H1 (cell line): Measurements from ENCODE around the gene AGRP. TPM values are rescaled to one million over a fixed set of nuclear protein-coding genes. Genes with fewer than 3 reads are reported as not detected.

Experiments
- CTCF ChIA-PET: fragments of 300-600 bp; sonication (Branson Sonifier 250); formaldehyde crosslinking; loops from one replicate; lab custom pipeline; 2021; ENCODE audit not compliant: partially characterized antibody; lab: Charles Lee
- POLR2A ChIA-PET: fragments of 300-600 bp; sonication (Branson Sonifier 250); formaldehyde crosslinking; loops from one replicate; lab custom pipeline; 2021; ENCODE audit warnings: inconsistent platforms; ENCODE audit not compliant: partially characterized antibody; lab: Charles Lee
- DNase-seq, 2 experiments: peaks; one replicate each; pipeline versions ENCODE4 v3.0.0 to v3.0.0-alpha.2; 2010 to 2022; ENCODE audit warnings: low spot score in 2 of 2, low read depth in 1 of 2, mixed read lengths in 1 of 2
- FAIRE-seq: peaks from 2 replicates; lab custom pipeline; 2011; peaks lifted over from hg19 to GRCh38; lab: Jason Lieb, UNC
- H2AFZ ChIP-seq: 2 replicates; pipeline ENCODE4 v1.8.1; 2012; ENCODE audit warnings: low read length, inconsistent platforms
- H2AK5ac ChIP-seq: 2 replicates; pipeline ENCODE4 v1.6.1; 2013; ENCODE audit warnings: low read depth, low read length
- H2BK120ac ChIP-seq: replicated peaks from 2 replicates; pipeline ENCODE3; 2013; ENCODE audit warnings: low read depth, low read length, inconsistent platforms
- H2BK12ac ChIP-seq: 2 replicates; pipeline ENCODE4 v1.6.1; 2013; ENCODE audit warnings: low read depth, low read length
- H2BK15ac ChIP-seq: 2 replicates; pipeline ENCODE4 v1.6.1; 2013; ENCODE audit warnings: low read length
- H2BK20ac ChIP-seq: 2 replicates; pipeline ENCODE4 v1.6.1; 2013; ENCODE audit warnings: low read length
- H2BK5ac ChIP-seq: 2 replicates; pipeline ENCODE4 v1.6.1; 2013; ENCODE audit warnings: low read depth, low read length
- H3K14ac ChIP-seq: 2 replicates; pipeline ENCODE4 v1.6.1; 2013; ENCODE audit warnings: inconsistent platforms; ENCODE audit not compliant: insufficient read length
- H3K18ac ChIP-seq: 2 replicates; pipeline ENCODE4 v1.6.1; 2013; ENCODE audit warnings: low read length; ENCODE audit errors: extremely low read depth
- H3K23ac ChIP-seq: 2 replicates; pipeline ENCODE4 v1.6.1; 2013; ENCODE audit warnings: inconsistent platforms; ENCODE audit not compliant: insufficient read length
- H3K23me2 ChIP-seq: 2 replicates; pipeline ENCODE4 v1.6.1; 2013; ENCODE audit warnings: low read depth, low read length
- H3K27ac ChIP-seq: 2 replicates; pipeline ENCODE4 v1.6.1; 2011; ENCODE audit warnings: low read depth, low read length, inconsistent platforms
- H3K27me3 ChIP-seq, 4 experiments: replicated peaks in 1 of 4; 1 replicate in 1 of 4; 2 replicates in 3 of 4; pipeline versions ENCODE4 v1.6.1 to v1.8.1; 2011 to 2013; ENCODE audit warnings: low read length in 3 of 4, mild to moderate bottlenecking in 3 of 4, inconsistent platforms in 2 of 4, mixed read lengths in 2 of 4, moderate library complexity in 1 of 4; ENCODE audit not compliant: control insufficient read depth in 3 of 4, insufficient read depth in 3 of 4; ENCODE audit errors: extremely low read depth in 1 of 4
- H3K36me3 ChIP-seq, 4 experiments: 2 replicates each; pipeline versions ENCODE4 v1.6.1 to v1.8.1; 2011 to 2013; ENCODE audit warnings: mild to moderate bottlenecking in 4 of 4, low read length in 3 of 4, moderate library complexity in 2 of 4, control low read depth in 1 of 4, inconsistent platforms in 1 of 4; ENCODE audit not compliant: insufficient read depth in 4 of 4, control insufficient read depth in 2 of 4
- H3K4ac ChIP-seq: replicated peaks from 2 replicates; pipeline ENCODE3; 2013; ENCODE audit warnings: low read length, low read depth, mixed read lengths, inconsistent platforms; ENCODE audit not compliant: insufficient read length
- H3K4me1 ChIP-seq, 4 experiments: replicated peaks in 1 of 4; 1 replicate in 1 of 4; 2 replicates in 3 of 4; pipeline versions ENCODE4 v1.6.1 to v1.8.1; 2011 to 2013; ENCODE audit warnings: low read length in 3 of 4, inconsistent platforms in 2 of 4, mixed read lengths in 1 of 4; ENCODE audit not compliant: insufficient read depth in 4 of 4, control insufficient read depth in 3 of 4
- H3K4me2 ChIP-seq, 2 experiments: 2 replicates each; pipeline versions ENCODE4 v1.6.1 to v1.8.1; 2011 to 2013; ENCODE audit warnings: low read depth in 2 of 2, low read length in 2 of 2, control low read depth in 1 of 2, inconsistent platforms in 1 of 2, mild to moderate bottlenecking in 1 of 2; ENCODE audit not compliant: insufficient read depth in 1 of 2
- H3K4me3 ChIP-seq, 4 experiments: fragments of 200-600, 300-600 bp in 1 of 4; sonication (generic), shearing (Covaris generic), sonication (Bioruptor Twin) in 1 of 4; 2 replicates each; pipeline versions ENCODE4 v1.5.1 to v1.8.1; 2011 to 2016; ENCODE audit warnings: low read length in 4 of 4, low read depth in 3 of 4, control low read depth in 2 of 4, inconsistent platforms in 2 of 4, mild to moderate bottlenecking in 2 of 4, mixed read lengths in 1 of 4, moderate library complexity in 1 of 4; ENCODE audit not compliant: insufficient read depth in 2 of 4; ENCODE audit errors: extremely low read depth in 1 of 4
- H3K56ac ChIP-seq: replicated peaks from 2 replicates; pipeline ENCODE3; 2013; ENCODE audit warnings: low read depth, mild to moderate bottlenecking, mixed read lengths, low read length, inconsistent platforms; ENCODE audit not compliant: insufficient read length
- H3K79me1 ChIP-seq: 2 replicates; pipeline ENCODE4 v1.6.1; 2013; ENCODE audit warnings: low read depth, low read length, control low read depth
- H3K79me2 ChIP-seq, 2 experiments: 2 replicates each; pipeline versions ENCODE4 v1.6.1 to v1.8.1; 2012 to 2013; ENCODE audit warnings: low read length in 2 of 2, mild to moderate bottlenecking in 2 of 2, inconsistent platforms in 1 of 2; ENCODE audit not compliant: insufficient read depth in 2 of 2, control insufficient read depth in 1 of 2
- H3K9ac ChIP-seq, 4 experiments: replicated peaks in 1 of 4; 1 replicate in 1 of 4; 2 replicates in 3 of 4; pipeline versions ENCODE4 v1.6.1 to v1.8.1; 2011 to 2013; ENCODE audit warnings: low read depth in 3 of 4, low read length in 3 of 4, control low read depth in 2 of 4, mild to moderate bottlenecking in 2 of 4, moderate library complexity in 2 of 4, inconsistent platforms in 1 of 4; ENCODE audit errors: extremely low read depth in 1 of 4
- H3K9me3 ChIP-seq, 2 experiments: 2 replicates each; pipeline versions ENCODE4 v1.6.1 to v1.8.1; 2012 to 2013; ENCODE audit warnings: mild to moderate bottlenecking in 2 of 2, moderate library complexity in 2 of 2, control low read depth in 1 of 2, inconsistent platforms in 1 of 2, low read depth in 1 of 2, low read length in 1 of 2, mixed read lengths in 1 of 2; ENCODE audit not compliant: insufficient read depth in 2 of 2
- H4K20me1 ChIP-seq, 2 experiments: replicated peaks in 1 of 2; 2 replicates each; pipeline versions ENCODE3 to v1.8.1; 2011 to 2013; ENCODE audit warnings: inconsistent platforms in 2 of 2, low read length in 2 of 2, mild to moderate bottlenecking in 1 of 2; ENCODE audit not compliant: insufficient read depth in 2 of 2, control insufficient read depth in 1 of 2
- H4K5ac ChIP-seq: 2 replicates; pipeline ENCODE4 v1.6.1; 2013; ENCODE audit warnings: low read length, low read depth, mixed read lengths, inconsistent platforms; ENCODE audit not compliant: insufficient read length
- H4K8ac ChIP-seq: 2 replicates; pipeline ENCODE4 v1.8.0; 2013; ENCODE audit warnings: mild to moderate bottlenecking, moderate library complexity, low read length, inconsistent platforms; ENCODE audit not compliant: insufficient read depth; ENCODE audit errors: extremely low read depth
- H4K91ac ChIP-seq: replicated peaks from 2 replicates; pipeline ENCODE3; 2013; ENCODE audit warnings: low read length, mixed read lengths, inconsistent platforms; ENCODE audit not compliant: insufficient read length
- CEBPB ChIP-seq: IDR thresholded peaks from 2 replicates; pipeline ENCODE4 v1.6.1; 2012; ENCODE audit warnings: low read depth, low read length
- E2F6 ChIP-seq: IDR thresholded peaks from 2 replicates; pipeline ENCODE4 v1.6.1; 2012; ENCODE audit warnings: inconsistent platforms
- GABPA ChIP-seq: IDR thresholded peaks from 2 replicates; pipeline ENCODE4 v1.6.1; 2011; ENCODE audit warnings: mild to moderate bottlenecking, low read length, moderate library complexity, borderline replicate concordance; ENCODE audit not compliant: insufficient read depth
- HDAC2 ChIP-seq, 2 experiments: fragments of 300-600 bp in 1 of 2; sonication (generic) in 1 of 2; IDR thresholded peaks; 2 replicates each; pipeline ENCODE4 v1.6.1; 2011 to 2012; ENCODE audit warnings: low read depth in 2 of 2, low read length in 2 of 2, mild to moderate bottlenecking in 2 of 2, moderate library complexity in 2 of 2, borderline replicate concordance in 1 of 2, inconsistent platforms in 1 of 2
- KDM4A ChIP-seq: IDR thresholded peaks from one replicate; pipeline ENCODE4 v1.7.1; 2012; ENCODE audit warnings: low read depth, mild to moderate bottlenecking, moderate library complexity, low read length, inconsistent platforms; ENCODE audit not compliant: severe bottlenecking
- PHF8 ChIP-seq: fragments of 200-600 bp; sonication (generic); conservative IDR thresholded peaks from 2 replicates; pipeline ENCODE4 v1.7.1; 2012; ENCODE audit warnings: low read depth, mild to moderate bottlenecking, inconsistent platforms, low read length, moderate library complexity
- POLR2A ChIP-seq, 2 experiments: IDR thresholded peaks; 1 replicate in 1 of 2; 2 replicates in 1 of 2; pipeline ENCODE4 v1.6.1; 2011; ENCODE audit warnings: low read depth in 2 of 2, low read length in 2 of 2, mild to moderate bottlenecking in 2 of 2; ENCODE audit errors: control extremely low read depth in 1 of 2
- POU5F1 ChIP-seq: IDR thresholded peaks from 2 replicates; pipeline ENCODE4 v1.6.1; 2011; ENCODE audit warnings: low read depth, mild to moderate bottlenecking, low read length, moderate library complexity
- RBBP5 ChIP-seq: IDR thresholded peaks from 2 replicates; pipeline ENCODE4 v1.7.1; 2012; ENCODE audit warnings: low read depth, mild to moderate bottlenecking, inconsistent platforms, low read length, moderate library complexity, borderline replicate concordance
- SAP30 ChIP-seq: fragments of 300-600 bp; sonication (generic); IDR thresholded peaks from 2 replicates; pipeline ENCODE4 v1.7.1; 2012; ENCODE audit warnings: low read length, moderate library complexity, mild to moderate bottlenecking, inconsistent platforms; ENCODE audit not compliant: insufficient read depth, insufficient replicate concordance
- SUZ12 ChIP-seq: fragments of 200-600 bp; sonication (generic); IDR thresholded peaks from 2 replicates; pipeline ENCODE4 v1.6.1; 2012; ENCODE audit warnings: mild to moderate bottlenecking, inconsistent platforms, low read length, moderate library complexity, mixed read lengths
- YY1 ChIP-seq: IDR thresholded peaks from 2 replicates; pipeline ENCODE4 v1.6.1; 2011; ENCODE audit warnings: low read depth, mild to moderate bottlenecking, low read length
- WGBS, 2 experiments: shearing (Covaris generic) in 1 of 2; methylation state at CpG; one replicate each; pipeline versions ENCODE4 v1.1.6 to v1.1.7; 2013 to 2015; ENCODE audit warnings: low lambda C conversion rate in 2 of 2, mixed read lengths in 2 of 2, inconsistent platforms in 1 of 2, low coverage in 1 of 2, missing lambda C conversion rate in 1 of 2; ENCODE audit not compliant: insufficient replicate concordance in 2 of 2, insufficient coverage in 1 of 2, insufficient read length in 1 of 2; ENCODE audit errors: extremely low coverage in 1 of 2, missing lambda C conversion rate in 1 of 2; 5-methylcytosine and 5-hydroxymethylcytosine counted together
- polyA plus RNA-seq, 7 experiments: library from polyadenylated mRNA; depleted of rRNA in 3 of 7; stranded (reverse) in 5 of 7; unstranded in 2 of 7; fragments of >200 nt in 5 of 7; fragments of 200-250 nt in 2 of 7; gene quantifications; 1 replicate in 5 of 7; 2 replicates in 1 of 7; 4 replicates in 1 of 7; pipeline versions ENCODE4 v1.2.1 to v1.2.3, GENCODE V29; 2011 to 2013; ENCODE audit warnings: missing spikeins in 2 of 7, mixed read lengths in 2 of 7
- total RNA-seq: library from RNA; stranded (reverse); fragmentation: NEBNext Ultra II Directional; extraction: Animal tissue kit (Norgen Biotek cat#: 25700); gene quantifications from 2 replicates; pipeline ENCODE4 v1.2.1, GENCODE V29; 2021
- TF ChIP-seq, protein P1 (sequence below): IDR thresholded peaks from 2 replicates; pipeline ENCODE4 v1.6.1; 2012; ENCODE audit warnings: inconsistent platforms

The AGRP gene
- total and polyA plus RNA-seq, 2 of the 8 experiments (the other 6 are each of a cell fraction or from before 2014, with no cell fraction given), result not detected

GRCh38 chr16:67445126-67445426 is 38.3 kb downstream of the AGRP start:
- no peak overlapping the region for H4K8ac ChIP-seq
- H3K79me1 ChIP-seq, result no peaks in the 10 kb centered on the region; the same call in none of the 2 replicates
- no peak for FAIRE-seq
- H4K20me1 ChIP-seq, result peaks cover 2 to 6% of the 10 kb centered on the region in 2 experiments
- no peak for DNase-seq
- no peaks in the 10 kb centered on the region; a peak in 1 of 8 replicates for H3K36me3 ChIP-seq
- no peaks in the 10 kb centered on the region for H3K79me2 ChIP-seq
- 0 out of 2 replicates have a peak overlapping the region, but pooled peaks have one; percentile 60 for H2BK12ac ChIP-seq
- H3K14ac ChIP-seq, result no peak overlapping the region
- H3K4me3 ChIP-seq, result no peak overlapping the region
- no peak overlapping the region for H3K4me2 ChIP-seq
- H2BK20ac ChIP-seq, result no peak overlapping the region
- no peak overlapping the region for H2AFZ ChIP-seq
- no peak overlapping the region for H4K91ac ChIP-seq
- no peaks in the 10 kb centered on the region for H3K23me2 ChIP-seq
- 95% methylated on average over 7 of the region's 7 CpGs; no CpG with 5 or more reads in 1 of the 2 experiments for WGBS, 2 experiments
- H3K4ac ChIP-seq, result no peak overlapping the region
- H3K9me3 ChIP-seq, result peaks cover 0 to 4% of the 10 kb centered on the region in 2 experiments; a peak in 1 of 4 replicates
- H3K4me1 ChIP-seq, result peaks cover 0 to 8% (median 4%) of the 10 kb centered on the region in 4 experiments; a peak in 5 of 7 replicates
- H3K27ac ChIP-seq, result no peak overlapping the region
- no peak overlapping the region for H3K18ac ChIP-seq
- H4K5ac ChIP-seq, result no peak overlapping the region
- H2BK15ac ChIP-seq, result no peak overlapping the region
- no peak overlapping the region; the same call in 1 of the 2 replicates for H2BK5ac ChIP-seq
- H2AK5ac ChIP-seq, result no peak overlapping the region; the same call in 1 of the 2 replicates
- TF ChIP-seq POU5F1, result no peak
- TF ChIP-seq YY1, result no peak
- TF ChIP-seq SUZ12, result no peak
- TF ChIP-seq E2F6, result no peak
- TF ChIP-seq SAP30, result no peak
- TF ChIP-seq RBBP5, result no peak
- TF ChIP-seq CEBPB, result no peak
- no peak for TF ChIP-seq HDAC2 (IDR thresholded peaks at IDR 0.05; ENCODE audit: borderline replicate concordance in 1 of 2, low read depth in 2 of 2, low read length in 2 of 2)
- no peak for TF ChIP-seq KDM4A
- TF ChIP-seq POLR2A (IDR thresholded peaks at IDR 0.05; ENCODE audit: control extremely low read depth in 1 of 2, low read depth in 2 of 2, low read length in 2 of 2), result no peak
- no peak for TF ChIP-seq GABPA
- TF ChIP-seq, protein P1, sequence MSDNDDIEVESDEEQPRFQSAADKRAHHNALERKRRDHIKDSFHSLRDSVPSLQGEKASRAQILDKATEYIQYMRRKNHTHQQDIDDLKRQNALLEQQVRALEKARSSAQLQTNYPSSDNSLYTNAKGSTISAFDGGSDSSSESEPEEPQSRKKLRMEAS, result no peak
- TF ChIP-seq PHF8, result no peak
- H3K9ac ChIP-seq, result no peak overlapping the region
- H3K56ac ChIP-seq, result no peak overlapping the region
- H3K23ac ChIP-seq, result no peak overlapping the region
- H3K27me3 ChIP-seq, result no peaks in the 10 kb centered on the region
- ChIA-PET POLR2A (interaction anchor here (1.1 to 8.5 kb wide), 6 partner anchors 10 to 175 kb away, joined by 3 to 67 read pairs (median 4); partner anchors contain the start of gene HSD11B2), CTCF (interaction anchor here (0.6 to 28.6 kb wide), 18 partner anchors 1 to 1367 kb away, joined by 3 to 683 read pairs (median 6); partner anchors contain the start of genes ATP6V0D1, HSD11B2, TPPP3 and ZDHHC1)
- H2BK120ac ChIP-seq, result no peak overlapping the region
